GM18909 (cell line): ENCODE data around the gene SPANXA2.
"Not testable (repeated sequence)": the region's sequence is repeated elsewhere in the genome, so short reads cannot be mapped to it uniquely, and the experiment has no call there.

Experiments used
- ATAC-seq: cut with Tn5 transposase; IDR thresholded peaks from one replicate; pipeline ENCODE4 v1.9.1; 2021; ENCODE audit warnings: mild to moderate bottlenecking; ENCODE audit not compliant: unreplicated experiment, poor library complexity

SPANXA2 gene

GRCh38 chrX:141589408-141589807 is at the start of gene SPANXA2:
Gene SPANXA2, plus strand, starts transcription at chrX:141589708. Its CDS starts 60 bp downstream, at chrX:141589768.
- not testable (repeated sequence) for ATAC-seq

- ATAC-seq: not testable (repeated sequence)
Observed at GRCh38 chrX:141542551-141542950, 47.0 kb upstream of the SPANXA2 start.

GRCh38 chrX:141584638-141585037 is 4.9 kb upstream of the SPANXA2 start, which contains the start of gene SPANXA1:
Gene SPANXA1, minus strand, starts transcription at chrX:141584738. Its CDS starts 60 bp downstream, at chrX:141584678.
- ATAC-seq: not testable (repeated sequence)

GRCh38 chrX:141609111-141609510 is 19.6 kb downstream of the SPANXA2 start:
- ATAC-seq: no peak

GRCh38 chrX:141619336-141619735 is 29.8 kb downstream of the SPANXA2 start:
- ATAC-seq: no peak

- no peak for ATAC-seq
Observed at GRCh38 chrX:141632124-141632523, 42.6 kb downstream of the SPANXA2 start.

- ATAC-seq: no peak
Observed at GRCh38 chrX:141638550-141638949, 49.0 kb downstream of the SPANXA2 start.
